Lower leg skin (tissue), 3 donors: ENCODE results near the gene RPRD1B.

Experiments
- POLR2A ChIP-seq, 2 donors: fragments of 450-650 bp; IDR thresholded peaks; one replicate each; pipeline ENCODE4 v1.6.1; 2016 to 2017; ENCODE audit warnings: antibody characterized with exemption in 2 of 2, mild to moderate bottlenecking in 1 of 2, moderate library complexity in 1 of 2
- TF ChIP-seq, protein P1 (sequence below), 3 donors: fragments of 450-650 bp; IDR thresholded peaks; one replicate each; pipeline ENCODE4 v1.5.1; 2016; ENCODE audit warnings: antibody characterized with exemption in 3 of 3, mild to moderate bottlenecking in 3 of 3, moderate library complexity in 2 of 3

- TF ChIP-seq, protein P1, sequence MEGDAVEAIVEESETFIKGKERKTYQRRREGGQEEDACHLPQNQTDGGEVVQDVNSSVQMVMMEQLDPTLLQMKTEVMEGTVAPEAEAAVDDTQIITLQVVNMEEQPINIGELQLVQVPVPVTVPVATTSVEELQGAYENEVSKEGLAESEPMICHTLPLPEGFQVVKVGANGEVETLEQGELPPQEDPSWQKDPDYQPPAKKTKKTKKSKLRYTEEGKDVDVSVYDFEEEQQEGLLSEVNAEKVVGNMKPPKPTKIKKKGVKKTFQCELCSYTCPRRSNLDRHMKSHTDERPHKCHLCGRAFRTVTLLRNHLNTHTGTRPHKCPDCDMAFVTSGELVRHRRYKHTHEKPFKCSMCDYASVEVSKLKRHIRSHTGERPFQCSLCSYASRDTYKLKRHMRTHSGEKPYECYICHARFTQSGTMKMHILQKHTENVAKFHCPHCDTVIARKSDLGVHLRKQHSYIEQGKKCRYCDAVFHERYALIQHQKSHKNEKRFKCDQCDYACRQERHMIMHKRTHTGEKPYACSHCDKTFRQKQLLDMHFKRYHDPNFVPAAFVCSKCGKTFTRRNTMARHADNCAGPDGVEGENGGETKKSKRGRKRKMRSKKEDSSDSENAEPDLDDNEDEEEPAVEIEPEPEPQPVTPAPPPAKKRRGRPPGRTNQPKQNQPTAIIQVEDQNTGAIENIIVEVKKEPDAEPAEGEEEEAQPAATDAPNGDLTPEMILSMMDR (IDR thresholded peaks at IDR 0.05) = no peak
- TF ChIP-seq POLR2A (IDR thresholded peaks at IDR 0.05) = no peak
These were observed 49.3 kb downstream of the RPRD1B start for GRCh38 chr20:38082894-38083293.
